ENCODE measurements around the gene SPATA13. TPM values are rescaled to one million over a fixed set of nuclear protein-coding genes. Genes with fewer than 3 reads are reported as not detected.

Gene SPATA13
- total and polyA plus RNA-seq, 2 donors (not counting 1 experiment from before 2014, with no cell fraction given), result 11.6 to 24.6 TPM

- H3K9me3 ChIP-seq (ENCODE audit: control insufficient read depth, insufficient read depth, low read depth, low read length), result no peaks in the 10 kb centered on the region
- H4K20me1 ChIP-seq (ENCODE audit: control insufficient read depth, extremely low read depth, insufficient read depth, low read length), result no peaks in the 10 kb centered on the region
- peak; percentile 39 to 49 for DNase-seq (ENCODE audit: low read depth in 2 of 2)
- H3K4me2 ChIP-seq (ENCODE audit: extremely low read depth, insufficient read depth, low read length), result peak overlapping the region; percentile 4
- H3K4me1 ChIP-seq (ENCODE audit: control insufficient read depth, extremely low read depth, insufficient read depth, low read length), result peaks cover 2% of the 10 kb centered on the region
- no peak overlapping the region for H3K4me3 ChIP-seq (replicated peaks in 1 of 4; ENCODE audit: control extremely low read depth in 1 of 4, insufficient read depth in 1 of 4, low read depth in 3 of 4, low read length in 4 of 4)
- no peak overlapping the region for H3K27ac ChIP-seq (ENCODE audit: insufficient read depth, low read length)
- TF ChIP-seq EZH2 (IDR thresholded peaks at IDR 0.05; ENCODE audit: low read length, missing control alignments) (no peak), CTCF (conservative IDR thresholded peaks at IDR 0.05 in 1 of 2, IDR thresholded peaks at IDR 0.05 in 1 of 2; ENCODE audit: low read depth in 1 of 2, low read length in 2 of 2) (no peak)
- H3K79me2 ChIP-seq (ENCODE audit: control insufficient read depth, insufficient read depth, low read length), result no peaks in the 10 kb centered on the region
- H3K36me3 ChIP-seq (ENCODE audit: control insufficient read depth, insufficient read depth, low read length), result no peaks in the 10 kb centered on the region
- no peak overlapping the region for H2AFZ ChIP-seq (ENCODE audit: low read length)
- H3K9ac ChIP-seq (ENCODE audit: insufficient read depth, low read length), result no peak overlapping the region
- no peaks in the 10 kb centered on the region for H3K27me3 ChIP-seq (ENCODE audit: control insufficient read depth, insufficient read depth, low read length)
Observed at GRCh38 chr13:24306632-24307031, 146.1 kb downstream of the SPATA13 start.

GRCh38 chr13:24307211-24308067 lies 146.9 kb downstream of the SPATA13 start:
- Histone ChIP-seq H3K4me3 (replicated peaks in 1 of 4; ENCODE audit: control extremely low read depth in 1 of 4, insufficient read depth in 1 of 4, low read depth in 3 of 4, low read length in 4 of 4) (no peak overlapping the region), H3K27ac (ENCODE audit: insufficient read depth, low read length) (no peak overlapping the region), H3K9me3 (ENCODE audit: control insufficient read depth, insufficient read depth, low read depth, low read length) (no peaks in the 10 kb centered on the region), H4K20me1 (ENCODE audit: control insufficient read depth, extremely low read depth, insufficient read depth, low read length) (no peaks in the 10 kb centered on the region), H3K4me2 (ENCODE audit: extremely low read depth, insufficient read depth, low read length) (no peak overlapping the region), H2AFZ (ENCODE audit: low read length) (no peak overlapping the region), H3K36me3 (ENCODE audit: control insufficient read depth, insufficient read depth, low read length) (no peaks in the 10 kb centered on the region), H3K4me1 (ENCODE audit: control insufficient read depth, extremely low read depth, insufficient read depth, low read length) (peaks cover 2% of the 10 kb centered on the region), H3K79me2 (ENCODE audit: control insufficient read depth, insufficient read depth, low read length) (no peaks in the 10 kb centered on the region), H3K9ac (ENCODE audit: insufficient read depth, low read length) (no peak overlapping the region), H3K27me3 (ENCODE audit: control insufficient read depth, insufficient read depth, low read length) (no peaks in the 10 kb centered on the region)
- no peak for TF ChIP-seq EZH2 (IDR thresholded peaks at IDR 0.05; ENCODE audit: low read length, missing control alignments)
- no peak for TF ChIP-seq CTCF (conservative IDR thresholded peaks at IDR 0.05 in 1 of 2, IDR thresholded peaks at IDR 0.05 in 1 of 2; ENCODE audit: low read depth in 1 of 2, low read length in 2 of 2)
- no peak for DNase-seq (ENCODE audit: low read depth in 2 of 2)

- H3K4me3 ChIP-seq (replicated peaks in 1 of 4; ENCODE audit: control extremely low read depth in 1 of 4, insufficient read depth in 1 of 4, low read depth in 3 of 4, low read length in 4 of 4), result no peak overlapping the region
- H3K79me2 ChIP-seq (ENCODE audit: control insufficient read depth, insufficient read depth, low read length), result no peaks in the 10 kb centered on the region
- H3K4me1 ChIP-seq (ENCODE audit: control insufficient read depth, extremely low read depth, insufficient read depth, low read length), result peaks cover 2% of the 10 kb centered on the region
- no peaks in the 10 kb centered on the region for H3K36me3 ChIP-seq (ENCODE audit: control insufficient read depth, insufficient read depth, low read length)
- H3K4me2 ChIP-seq (ENCODE audit: extremely low read depth, insufficient read depth, low read length), result no peak overlapping the region
- H3K9ac ChIP-seq (ENCODE audit: insufficient read depth, low read length), result no peak overlapping the region
- DNase-seq (ENCODE audit: low read depth in 2 of 2), result no peak
- no peak overlapping the region for H3K27ac ChIP-seq (ENCODE audit: insufficient read depth, low read length)
- H3K27me3 ChIP-seq (ENCODE audit: control insufficient read depth, insufficient read depth, low read length), result no peaks in the 10 kb centered on the region
- no peak overlapping the region for H2AFZ ChIP-seq (ENCODE audit: low read length)
- H3K9me3 ChIP-seq (ENCODE audit: control insufficient read depth, insufficient read depth, low read depth, low read length), result no peaks in the 10 kb centered on the region
- H4K20me1 ChIP-seq (ENCODE audit: control insufficient read depth, extremely low read depth, insufficient read depth, low read length), result no peaks in the 10 kb centered on the region
- TF ChIP-seq CTCF (conservative IDR thresholded peaks at IDR 0.05 in 1 of 2, IDR thresholded peaks at IDR 0.05 in 1 of 2; ENCODE audit: low read depth in 1 of 2, low read length in 2 of 2), result no peak
- TF ChIP-seq EZH2 (IDR thresholded peaks at IDR 0.05; ENCODE audit: low read length, missing control alignments), result no peak
Observed at GRCh38 chr13:24308068-24308445, 147.5 kb downstream of the SPATA13 start.

Measured in fibroblast of lung (primary cell).